Vagina (tissue), 2 donors: Measurements from ENCODE around the gene TIPIN.

ENCODE experiments used
- CTCF ChIP-seq, 3 experiments: fragments of 450-650 bp in 2 of 3; fragments of 200-600 bp in 1 of 3; sonication (generic) in 1 of 3; IDR thresholded peaks; one replicate each; pipeline ENCODE4 v1.5.1; 2017 to 2019; ENCODE audit warnings: antibody characterized with exemption in 3 of 3, mild to moderate bottlenecking in 2 of 3, moderate library complexity in 2 of 3
- POLR2A ChIP-seq, 2 donors: fragments of 450-650 bp; IDR thresholded peaks; one replicate each; pipeline ENCODE4 v1.6.1; 2017; ENCODE audit warnings: antibody characterized with exemption in 2 of 2, mild to moderate bottlenecking in 2 of 2, moderate library complexity in 2 of 2
- POLR2AphosphoS5 ChIP-seq, 2 donors: sonication (generic); formaldehyde crosslinking; IDR thresholded peaks; one replicate each; pipeline ENCODE4 v1.9.0; 2017; ENCODE audit warnings: antibody characterized with exemption in 2 of 2, mild to moderate bottlenecking in 2 of 2, low read depth in 1 of 2; ENCODE audit not compliant: insufficient read depth in 1 of 2

GRCh38 chr15:66306381-66306780 is 50.1 kb downstream of the TIPIN start:
- no peak for TF ChIP-seq POLR2AphosphoS5 (IDR thresholded peaks at IDR 0.05; ENCODE audit: insufficient read depth in 1 of 2, low read depth in 1 of 2)
- TF ChIP-seq CTCF (IDR thresholded peaks at IDR 0.05) = no peak
- no peak for TF ChIP-seq POLR2A (IDR thresholded peaks at IDR 0.05)
